Measurements from ENCODE around the gene ENTR1.

GRCh38 chr9:136442265-136442664, 31.9 kb upstream of the ENTR1 start:
- TF ChIP-seq TARDBP (IDR thresholded peaks at IDR 0.05) (no peak), BHLHE40 (IDR thresholded peaks at IDR 0.05; ENCODE audit: borderline replicate concordance) (no peak), ZNF384 (IDR thresholded peaks at IDR 0.05) (no peak)

All from HEK293T (cell line).